Fibroblast of skin of back (primary cell): ENCODE measurements around the gene HSPA12B.
A peak's percentile ranks its signal among the peaks of the same experiment; 100 is the strongest.

Experiments used
- DNase-seq: peaks from one replicate; pipeline ENCODE4 v3.0.0-alpha.2; 2013

Gene HSPA12B

DNA sequence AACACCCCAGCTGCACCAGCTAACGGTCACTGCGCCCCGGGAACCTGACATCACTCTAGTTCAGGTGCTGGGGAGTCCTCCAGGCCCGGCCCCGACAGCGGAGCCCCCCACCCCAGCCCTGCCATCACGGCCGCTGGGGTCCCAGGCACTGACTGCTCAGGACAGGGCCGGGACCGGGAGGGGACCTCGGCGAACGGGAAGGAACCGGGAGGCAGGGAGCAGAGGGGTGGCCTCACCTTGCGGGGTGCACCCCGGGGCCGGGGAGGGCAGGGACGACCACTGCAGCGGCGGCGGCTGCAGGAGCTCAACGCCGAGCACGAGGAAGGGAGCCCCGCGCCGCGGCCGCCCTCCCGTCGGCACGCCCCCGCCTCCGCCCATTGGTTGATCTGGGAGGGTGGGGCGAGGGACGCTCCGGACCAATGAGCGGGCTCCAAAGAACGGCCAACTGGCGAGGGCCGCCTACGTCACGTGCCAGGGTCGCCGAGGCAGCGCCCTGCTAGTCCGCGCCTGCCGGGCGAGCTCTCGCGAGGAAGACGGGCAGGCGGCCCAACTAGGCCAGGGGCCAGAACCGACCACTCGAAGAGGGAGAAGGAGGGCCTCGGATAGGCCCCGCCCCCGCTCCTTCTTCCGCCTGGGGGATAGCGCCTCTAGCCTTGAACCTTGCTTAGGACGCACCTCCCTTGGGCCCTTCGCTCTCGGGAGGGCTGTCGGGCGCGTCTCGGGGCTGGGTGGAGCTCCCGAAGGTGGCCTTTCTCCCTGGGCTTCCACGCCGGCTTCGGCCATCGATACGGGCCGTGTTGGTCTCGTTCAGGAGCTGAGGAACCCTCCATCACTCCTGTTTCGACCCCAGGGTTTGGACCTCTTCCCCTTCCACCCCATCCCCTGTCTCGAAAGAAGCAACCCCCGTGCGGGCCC, 35.2 kb downstream of the HSPA12B start, which contains the start of gene ADISSP:
Gene ADISSP (minus strand): TSS at position 327 of the 915 bp plus-strand sequence. CDS start 7,653 bp downstream, outside the sequence.
- DNase-seq: peak; percentile 98

DNA sequence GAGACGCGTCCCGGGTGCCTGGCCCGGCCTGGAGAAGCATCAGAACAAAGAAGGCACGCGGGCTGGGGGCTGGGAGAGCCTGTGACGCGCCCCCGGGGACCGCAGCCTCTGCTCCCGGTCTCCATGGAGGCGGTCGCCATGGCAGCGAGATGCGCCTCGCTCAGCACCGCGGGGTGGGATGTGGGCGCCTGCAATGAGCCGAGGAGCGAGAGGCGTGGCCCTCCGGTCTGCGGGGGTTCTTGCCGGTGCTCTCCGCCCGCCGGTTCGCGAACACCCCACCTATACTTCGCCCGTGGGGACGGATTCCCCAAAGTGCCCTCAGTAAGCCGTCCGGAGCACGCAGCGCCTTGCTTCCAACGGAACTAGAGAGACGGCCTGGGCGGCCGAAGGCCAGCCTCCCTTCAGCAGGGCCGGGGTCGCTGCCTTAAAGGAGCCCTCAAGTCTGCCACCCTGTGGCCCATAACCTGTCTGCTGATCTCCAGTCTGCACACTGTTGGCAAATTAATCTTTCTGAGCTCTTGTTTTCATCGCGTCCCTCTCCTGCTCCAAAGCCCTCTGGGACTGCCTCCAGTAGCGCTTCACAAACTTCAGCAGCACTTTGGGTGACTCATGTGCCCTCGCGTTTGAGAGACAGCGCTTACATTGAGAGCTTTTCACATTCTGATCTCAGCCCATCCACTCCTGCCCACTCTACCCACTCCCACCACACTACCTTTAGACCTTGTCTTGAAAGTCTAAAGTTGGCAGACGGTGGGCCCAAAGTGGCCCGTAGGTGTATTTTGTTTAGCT, 36.1 kb downstream of the HSPA12B start:
- DNase-seq: peak; percentile 90

DNA sequence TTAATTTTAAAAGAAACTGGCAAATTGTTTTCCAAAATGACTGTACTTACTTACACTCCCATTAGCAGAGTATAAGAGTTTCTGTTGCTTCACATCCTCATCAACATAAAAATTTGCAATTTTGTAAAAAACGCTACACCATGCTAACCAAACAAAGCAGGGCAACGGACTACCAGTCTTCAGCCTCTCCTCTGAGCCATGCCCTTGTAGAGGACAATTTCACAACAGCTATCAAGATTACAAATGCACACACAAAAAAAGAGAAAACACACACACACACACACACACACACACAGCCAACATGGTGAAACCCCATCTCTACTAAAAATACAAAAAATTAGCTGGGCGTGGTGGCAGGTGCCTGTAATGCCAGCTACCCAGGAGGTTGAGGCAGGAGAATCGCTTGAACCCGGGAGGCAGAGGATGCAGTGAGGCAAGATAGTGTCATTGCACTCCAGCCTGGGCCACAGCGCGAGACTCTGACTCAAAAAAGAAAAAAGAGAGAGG, 39.1 kb downstream of the HSPA12B start:
- no peak for DNase-seq

- DNase-seq: no peak
These were observed 43.1 kb downstream of the HSPA12B start for GRCh38 chr20:3775457-3776108.

GRCh38 chr20:3777381-3777715, 44.9 kb downstream of the HSPA12B start:
- no peak for DNase-seq

DNA sequence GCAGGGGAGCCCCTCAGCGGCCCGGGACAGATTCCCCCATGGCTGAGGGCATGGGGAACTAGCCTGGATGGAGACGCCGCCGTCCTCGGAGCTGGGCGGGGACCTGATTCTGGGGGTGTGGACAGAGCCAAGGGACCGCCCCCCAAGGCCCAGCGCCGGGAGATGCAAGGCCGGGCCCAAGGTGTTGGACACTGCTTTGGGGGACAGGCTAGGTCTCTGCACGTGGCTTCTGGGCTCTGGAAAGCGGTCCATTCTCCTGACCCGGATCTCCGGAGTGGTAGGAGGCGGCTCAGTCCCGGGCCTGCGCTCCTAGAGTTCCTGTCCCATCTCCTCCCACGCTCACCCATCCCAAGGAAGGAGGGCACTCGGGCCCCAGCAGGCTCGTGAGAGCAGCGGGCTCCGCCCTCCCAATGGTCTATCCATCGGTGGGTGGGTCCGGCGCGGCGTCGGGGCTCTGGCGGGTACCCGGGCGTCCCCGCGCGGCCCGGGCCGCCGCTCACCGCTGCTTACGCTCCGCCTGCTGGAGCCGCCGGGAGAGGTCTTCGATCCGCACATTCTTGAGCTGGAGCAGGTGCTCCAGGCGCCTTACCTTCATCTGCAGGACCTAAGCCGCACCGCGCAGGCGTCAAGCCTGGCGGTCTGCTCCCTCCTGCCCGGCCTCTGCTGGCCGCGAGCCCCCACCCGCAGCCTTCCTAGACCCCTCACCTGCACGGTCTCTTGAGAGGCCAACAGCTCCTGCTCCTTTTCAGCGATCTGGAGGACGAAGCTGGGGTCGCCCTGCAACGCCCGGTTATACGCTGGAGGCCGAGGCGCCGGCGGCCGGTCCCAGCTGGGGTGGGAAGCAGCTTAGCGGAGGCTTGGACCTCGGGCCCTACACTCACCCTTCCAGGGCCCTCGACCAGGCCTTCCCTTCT, 45.5 kb downstream of the HSPA12B start:
- DNase-seq: peak; percentile 46

DNA sequence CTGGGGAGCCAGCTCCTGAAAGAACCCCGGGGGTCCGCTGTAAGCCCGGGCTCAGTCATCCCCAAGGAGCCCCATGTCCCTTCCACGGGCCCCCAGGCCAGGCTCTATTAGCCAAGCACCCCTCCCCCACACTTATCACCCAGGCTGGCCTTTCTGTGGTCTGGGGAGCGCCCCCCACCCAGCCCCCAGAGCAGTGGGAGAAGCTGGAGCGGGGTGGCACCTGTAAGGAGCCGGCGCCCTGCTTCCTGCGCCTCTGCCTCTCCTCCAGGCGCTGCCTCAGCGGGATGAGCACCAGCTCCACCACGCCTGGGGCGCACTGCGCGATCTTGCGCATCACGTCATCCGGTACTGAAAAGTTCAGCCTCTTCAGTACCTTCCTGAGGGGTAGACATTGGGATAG, 46.5 kb downstream of the HSPA12B start:
- no peak for DNase-seq

- peak; percentile 96 for DNase-seq
These were observed 48.8 kb downstream of the HSPA12B start, which contains the start of gene SPEF1 for GRCh38 chr20:3781153-3781910. Gene SPEF1 (minus strand): TSS chr20:3781448. CDS start chr20:3781287, 161 bp downstream.

DNA sequence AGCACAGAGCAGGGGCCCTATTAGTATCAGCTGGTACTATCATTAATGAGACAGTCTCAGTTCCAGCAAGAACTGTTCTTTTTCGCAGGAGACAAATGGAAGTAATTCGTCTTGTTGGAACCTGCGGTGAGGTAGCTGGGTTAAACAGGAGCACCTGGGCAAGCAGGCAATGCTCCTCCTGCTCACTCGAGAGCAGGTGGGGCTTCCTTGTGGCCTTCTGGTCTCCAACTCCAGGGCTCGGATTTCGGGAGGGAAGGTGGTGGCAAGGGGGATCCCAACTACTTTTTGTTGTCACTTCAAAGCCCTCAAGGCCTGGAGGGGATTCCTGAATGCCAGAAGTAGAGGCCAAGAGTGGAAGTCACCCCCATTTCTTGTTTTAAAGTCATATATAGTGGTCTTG, 50.1 kb downstream of the HSPA12B start:
- no peak for DNase-seq

- no peak for DNase-seq
These were observed 50.6 kb downstream of the HSPA12B start for GRCh38 chr20:3783068-3783489.

DNA sequence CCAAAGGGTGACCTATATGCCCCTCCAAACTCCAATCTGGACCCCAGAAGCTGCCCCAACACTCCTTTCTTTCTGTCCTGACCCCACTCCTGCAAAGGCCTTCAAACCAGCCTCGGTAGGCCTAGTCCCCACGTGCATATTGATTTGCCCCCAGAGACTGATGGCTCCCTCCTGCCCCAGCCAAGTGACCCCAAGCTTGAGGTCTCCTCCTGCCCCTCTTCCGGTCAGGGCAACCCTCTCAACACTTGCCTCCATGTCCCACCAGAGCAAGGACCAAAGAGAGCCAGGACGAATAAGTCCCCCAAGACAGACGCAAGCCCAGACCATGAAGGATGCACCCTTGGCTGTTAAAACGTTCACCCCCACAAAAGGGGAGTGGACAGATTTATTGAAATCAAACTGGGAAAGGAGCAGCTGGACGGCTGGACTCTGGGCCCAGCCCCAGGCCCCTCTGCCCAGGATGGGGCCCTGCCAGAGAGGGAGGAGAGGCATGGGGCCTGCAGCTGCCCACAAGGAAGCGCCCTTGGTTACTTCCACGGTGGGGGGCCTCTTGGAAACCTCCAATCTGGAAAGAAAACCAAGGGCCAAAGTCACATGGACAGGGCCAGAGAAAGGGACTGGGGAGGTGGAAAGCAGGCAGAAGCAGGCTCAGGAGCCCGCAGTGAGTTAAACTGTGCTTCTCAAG, 51.2 kb downstream of the HSPA12B start:
- DNase-seq: no peak

DNA sequence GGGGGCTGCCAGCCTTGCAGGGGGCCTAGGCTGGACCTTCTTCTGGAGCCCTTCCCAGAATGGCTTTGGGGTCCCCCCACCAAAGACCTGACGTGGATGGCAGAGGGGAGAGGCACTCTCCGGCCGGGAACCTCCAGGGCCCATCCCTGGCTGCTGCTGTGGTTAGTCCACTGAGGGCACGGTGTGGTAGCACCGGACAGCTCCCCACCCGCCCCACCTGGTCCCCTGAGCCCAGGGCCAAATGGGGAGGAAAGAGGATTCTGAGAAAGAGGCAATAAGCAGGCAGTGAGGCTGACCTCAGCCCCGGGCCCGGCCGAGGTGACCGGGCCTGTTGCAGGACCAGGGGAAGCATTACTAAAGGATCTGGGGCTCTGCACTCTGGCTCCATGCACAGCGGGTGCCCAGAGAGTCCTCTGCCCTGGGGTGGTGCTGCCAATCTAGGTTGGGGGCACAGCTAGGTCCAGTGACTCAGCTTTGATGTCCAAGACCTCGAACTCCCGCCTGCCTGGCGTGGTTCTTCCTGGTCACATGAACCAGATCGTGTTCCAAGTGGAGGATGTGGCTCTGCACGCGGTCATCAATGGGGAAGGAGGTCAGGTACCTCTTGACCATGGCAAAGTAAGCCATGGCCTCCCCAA, 51.9 kb downstream of the HSPA12B start:
- DNase-seq: no peak

DNA sequence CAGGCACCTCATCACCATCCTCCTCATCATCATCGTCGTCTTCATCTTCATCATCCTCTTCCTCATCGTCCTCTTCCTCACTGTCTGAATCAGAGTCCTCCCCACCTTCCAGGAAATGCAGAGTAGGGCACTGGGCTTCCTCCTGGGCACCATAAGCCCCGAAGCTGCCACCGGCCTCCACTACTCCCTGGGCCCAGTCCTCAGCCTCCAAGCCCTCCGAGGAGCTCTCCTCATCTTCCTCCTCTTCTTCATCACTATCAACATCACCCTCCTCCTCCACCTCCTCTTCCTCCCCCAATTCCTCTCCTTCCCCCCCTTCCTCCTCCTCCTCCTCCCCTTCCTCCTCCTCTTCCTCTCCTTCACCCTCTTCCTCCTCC, 52.4 kb downstream of the HSPA12B start:
- no peak for DNase-seq

- peak; percentile 29 for DNase-seq
These were observed 53.0 kb downstream of the HSPA12B start for GRCh38 chr20:3785240-3786125.

DNA sequence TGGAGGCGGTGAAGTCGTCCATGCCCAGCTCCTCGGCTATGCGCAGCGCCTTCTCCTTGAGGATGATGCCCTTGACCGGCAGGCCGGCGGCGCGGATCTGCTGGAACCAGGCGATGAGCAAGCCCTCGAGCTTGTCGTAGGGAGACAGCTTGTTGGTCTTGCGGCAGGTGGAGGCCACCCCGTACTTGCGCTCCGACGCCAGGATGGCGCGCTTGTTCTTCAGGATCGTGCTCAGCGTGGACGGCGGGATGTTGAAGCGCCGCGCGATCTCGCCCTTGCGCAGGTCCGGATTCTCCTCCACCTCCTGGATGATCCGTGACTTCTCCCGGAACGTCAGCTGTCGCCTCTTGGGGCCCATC, 53.6 kb downstream of the HSPA12B start:
- peak; percentile 55 for DNase-seq

- peak; percentile 85 for DNase-seq
These were observed 54.3 kb downstream of the HSPA12B start, which contains the start of gene CENPB for GRCh38 chr20:3786665-3787323. Gene CENPB (minus strand): TSS chr20:3786740. CDS start chr20:3786483, 257 bp downstream.

DNA sequence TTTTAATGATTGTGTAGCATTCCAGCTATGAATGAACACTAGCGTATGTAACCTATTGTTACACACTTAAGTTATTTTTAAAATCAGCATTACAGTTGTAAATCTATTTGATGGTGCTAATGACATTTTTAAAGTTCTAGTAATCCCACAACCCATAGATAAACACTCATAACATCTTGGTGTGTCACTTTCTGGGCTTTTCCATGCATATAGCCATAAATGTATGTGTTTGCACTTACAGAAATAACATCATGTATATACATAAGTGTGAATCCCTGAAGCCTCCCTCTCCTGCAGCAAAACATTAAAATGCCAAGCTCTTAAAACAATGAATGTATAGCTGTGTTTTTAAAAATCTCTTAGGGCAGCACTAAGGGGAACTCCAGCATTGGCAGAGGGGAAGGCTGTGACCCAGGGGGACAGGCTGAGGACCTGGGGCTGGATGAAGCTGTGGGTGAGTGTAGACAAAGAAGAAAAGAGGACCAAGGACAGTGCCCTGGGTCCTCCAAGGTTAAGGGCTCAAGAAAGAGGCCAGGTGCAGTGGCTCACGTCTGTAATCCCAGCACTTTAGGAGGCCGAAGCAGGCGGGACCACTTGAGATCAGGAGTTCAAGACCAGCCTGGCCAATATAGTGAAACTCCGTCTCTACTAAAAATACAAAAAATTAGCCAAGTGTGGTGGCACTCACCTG, 55.0 kb downstream of the HSPA12B start:
- peak; percentile 33 for DNase-seq
